Fibroblast of lung (primary cell): ENCODE data around the gene COL27A1. TPM values are rescaled to one million over a fixed set of nuclear protein-coding genes. Genes with fewer than 3 reads are reported as not detected.
A peak's percentile ranks its signal among the peaks of the same experiment; 100 is the strongest.

Source experiments
- DNase-seq, 2 donors: peaks; one replicate each; pipeline versions ENCODE4 v3.0.0 to v3.0.0-alpha.2; 2010; ENCODE audit warnings: low read depth in 2 of 2
- H2AFZ ChIP-seq: 2 replicates; pipeline ENCODE4 v1.5.1; 2012; ENCODE audit warnings: low read length, control low read depth, inconsistent platforms
- H3K27ac ChIP-seq: 2 replicates; pipeline ENCODE4 v1.5.1; 2011; ENCODE audit warnings: low read length, control low read depth; ENCODE audit not compliant: insufficient read depth
- H3K27me3 ChIP-seq: 2 replicates; pipeline ENCODE4 v1.5.1; 2011; ENCODE audit warnings: mild to moderate bottlenecking, low read length; ENCODE audit not compliant: control insufficient read depth, insufficient read depth
- H3K36me3 ChIP-seq: 2 replicates; pipeline ENCODE4 v1.5.1; 2011; ENCODE audit warnings: low read length; ENCODE audit not compliant: control insufficient read depth, insufficient read depth
- H3K4me1 ChIP-seq: 2 replicates; pipeline ENCODE4 v1.5.1; 2011; ENCODE audit warnings: low read length; ENCODE audit not compliant: control insufficient read depth, insufficient read depth; ENCODE audit errors: extremely low read depth
- H3K4me2 ChIP-seq: 2 replicates; pipeline ENCODE4 v1.5.1; 2011; ENCODE audit warnings: low read length, control low read depth; ENCODE audit not compliant: insufficient read depth; ENCODE audit errors: extremely low read depth
- H3K4me3 ChIP-seq, 4 experiments: fragments of 200-600 bp in 1 of 4; sonication (generic) in 1 of 4; replicated peaks in 1 of 4; 2 replicates each; pipeline ENCODE4 v1.5.1; 2011 to 2016; ENCODE audit warnings: low read length in 4 of 4, low read depth in 3 of 4, mild to moderate bottlenecking in 3 of 4, control low read depth in 2 of 4, inconsistent platforms in 1 of 4, mixed read lengths in 1 of 4; ENCODE audit not compliant: insufficient read depth in 1 of 4; ENCODE audit errors: control extremely low read depth in 1 of 4
- H3K79me2 ChIP-seq: 2 replicates; pipeline ENCODE4 v1.5.1; 2012; ENCODE audit warnings: mild to moderate bottlenecking, low read length, inconsistent platforms; ENCODE audit not compliant: control insufficient read depth, insufficient read depth
- H3K9ac ChIP-seq: 2 replicates; pipeline ENCODE4 v1.5.1; 2011; ENCODE audit warnings: mild to moderate bottlenecking, low read length, control low read depth; ENCODE audit not compliant: insufficient read depth
- H3K9me3 ChIP-seq: 2 replicates; pipeline ENCODE4 v1.5.1; 2012; ENCODE audit warnings: low read depth, low read length; ENCODE audit not compliant: control insufficient read depth, insufficient read depth
- H4K20me1 ChIP-seq: 2 replicates; pipeline ENCODE4 v1.5.1; 2011; ENCODE audit warnings: low read length; ENCODE audit not compliant: control insufficient read depth, insufficient read depth; ENCODE audit errors: extremely low read depth
- EZH2 ChIP-seq: IDR thresholded peaks from 2 replicates; pipeline ENCODE4 v1.5.1; 2012; ENCODE audit warnings: low read length, control low read depth, mild to moderate bottlenecking; ENCODE audit errors: missing control alignments
- polyA plus RNA-seq, 2 donors: library from polyadenylated mRNA; depleted of rRNA in 1 of 2; stranded (reverse) in 1 of 2; unstranded in 1 of 2; fragments of >200 nt; gene quantifications; 2 replicates each; pipeline ENCODE4 v1.2.1, GENCODE V29; 2011 to 2012; ENCODE audit warnings: missing spikeins in 1 of 2
- total RNA-seq: library from RNA; depleted of rRNA; stranded (reverse); fragments of >200 nt; gene quantifications from 2 replicates; pipeline ENCODE4 v1.2.1, GENCODE V29; 2014
- TF ChIP-seq, protein P1 (sequence below), 2 donors: IDR thresholded peaks in 1 of 2; conservative IDR thresholded peaks in 1 of 2; 1 replicate in 1 of 2; 2 replicates in 1 of 2; pipeline ENCODE4 v1.5.1; 2011 to 2012; ENCODE audit warnings: low read length in 2 of 2, control low read depth in 1 of 2, inconsistent platforms in 1 of 2, low read depth in 1 of 2, mild to moderate bottlenecking in 1 of 2

The COL27A1 gene
- total and polyA plus RNA-seq, 2 donors (not counting 1 experiment from before 2014, with no cell fraction given), result 2.4 to 5.4 TPM

DNA sequence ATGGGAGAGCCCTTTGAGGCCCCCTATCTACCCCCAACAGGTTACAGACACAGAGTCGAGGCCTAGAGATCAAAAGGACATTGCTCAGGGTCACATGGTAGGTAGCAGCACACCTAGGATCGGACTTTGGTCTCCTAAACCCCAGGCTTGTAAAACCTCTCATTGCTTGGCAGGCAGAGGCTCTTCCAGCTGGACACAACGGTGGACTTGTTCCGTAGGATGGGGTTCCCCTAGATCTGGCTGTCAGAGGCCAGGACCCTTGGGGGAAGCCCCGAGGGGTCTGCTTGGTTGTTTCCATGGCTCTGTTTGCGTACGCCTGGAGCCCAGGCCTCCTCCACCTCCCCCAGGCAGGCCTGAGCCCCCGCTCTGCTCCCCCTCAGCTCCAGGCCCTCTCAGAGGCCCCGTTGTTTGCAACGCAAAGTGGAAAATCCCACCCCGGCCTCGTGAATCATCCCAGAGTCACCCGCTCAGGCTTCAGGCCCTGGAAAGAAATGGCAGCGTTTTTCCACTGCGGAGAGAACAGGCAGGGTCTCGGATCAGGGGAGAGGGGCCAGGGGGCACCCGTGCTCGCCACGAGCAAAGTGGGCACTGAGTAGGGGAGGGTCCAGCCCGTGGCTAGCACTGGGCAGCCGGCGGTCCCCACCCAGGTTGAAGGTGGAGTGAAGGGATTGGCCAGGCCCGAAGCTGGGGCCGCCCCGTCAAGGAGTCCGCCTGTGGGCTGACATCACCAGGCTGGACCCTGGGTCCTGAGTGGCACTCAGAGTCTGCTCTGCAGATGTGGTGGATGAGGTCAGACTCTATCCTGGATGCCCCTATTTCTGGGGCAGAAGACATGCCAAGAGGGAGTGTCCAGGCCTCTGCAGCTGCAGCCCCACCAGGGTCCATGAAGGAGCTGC is 19.8 kb downstream of the COL27A1 start:
- no peaks in the 10 kb centered on the region for H3K79me2 ChIP-seq
- H2AFZ ChIP-seq, result no peak overlapping the region
- H3K9me3 ChIP-seq, result no peaks in the 10 kb centered on the region
- no peak for TF ChIP-seq EZH2
- TF ChIP-seq, protein P1, sequence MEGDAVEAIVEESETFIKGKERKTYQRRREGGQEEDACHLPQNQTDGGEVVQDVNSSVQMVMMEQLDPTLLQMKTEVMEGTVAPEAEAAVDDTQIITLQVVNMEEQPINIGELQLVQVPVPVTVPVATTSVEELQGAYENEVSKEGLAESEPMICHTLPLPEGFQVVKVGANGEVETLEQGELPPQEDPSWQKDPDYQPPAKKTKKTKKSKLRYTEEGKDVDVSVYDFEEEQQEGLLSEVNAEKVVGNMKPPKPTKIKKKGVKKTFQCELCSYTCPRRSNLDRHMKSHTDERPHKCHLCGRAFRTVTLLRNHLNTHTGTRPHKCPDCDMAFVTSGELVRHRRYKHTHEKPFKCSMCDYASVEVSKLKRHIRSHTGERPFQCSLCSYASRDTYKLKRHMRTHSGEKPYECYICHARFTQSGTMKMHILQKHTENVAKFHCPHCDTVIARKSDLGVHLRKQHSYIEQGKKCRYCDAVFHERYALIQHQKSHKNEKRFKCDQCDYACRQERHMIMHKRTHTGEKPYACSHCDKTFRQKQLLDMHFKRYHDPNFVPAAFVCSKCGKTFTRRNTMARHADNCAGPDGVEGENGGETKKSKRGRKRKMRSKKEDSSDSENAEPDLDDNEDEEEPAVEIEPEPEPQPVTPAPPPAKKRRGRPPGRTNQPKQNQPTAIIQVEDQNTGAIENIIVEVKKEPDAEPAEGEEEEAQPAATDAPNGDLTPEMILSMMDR (conservative IDR thresholded peaks at IDR 0.05 in 1 of 2, IDR thresholded peaks at IDR 0.05 in 1 of 2; ENCODE audit: low read depth in 1 of 2, low read length in 2 of 2), result no peak
- H4K20me1 ChIP-seq, result no peaks in the 10 kb centered on the region
- H3K4me2 ChIP-seq, result peak overlapping the region; percentile 20
- peak; percentile 56 to 86 for DNase-seq
- peak overlapping the region; percentile 74 for H3K27ac ChIP-seq
- H3K4me1 ChIP-seq, result peaks cover 44% of the 10 kb centered on the region
- no peaks in the 10 kb centered on the region for H3K27me3 ChIP-seq
- H3K36me3 ChIP-seq, result peaks cover 2% of the 10 kb centered on the region
- H3K9ac ChIP-seq, result peak overlapping the region; percentile 26
- H3K4me3 ChIP-seq, result no peak overlapping the region

DNA sequence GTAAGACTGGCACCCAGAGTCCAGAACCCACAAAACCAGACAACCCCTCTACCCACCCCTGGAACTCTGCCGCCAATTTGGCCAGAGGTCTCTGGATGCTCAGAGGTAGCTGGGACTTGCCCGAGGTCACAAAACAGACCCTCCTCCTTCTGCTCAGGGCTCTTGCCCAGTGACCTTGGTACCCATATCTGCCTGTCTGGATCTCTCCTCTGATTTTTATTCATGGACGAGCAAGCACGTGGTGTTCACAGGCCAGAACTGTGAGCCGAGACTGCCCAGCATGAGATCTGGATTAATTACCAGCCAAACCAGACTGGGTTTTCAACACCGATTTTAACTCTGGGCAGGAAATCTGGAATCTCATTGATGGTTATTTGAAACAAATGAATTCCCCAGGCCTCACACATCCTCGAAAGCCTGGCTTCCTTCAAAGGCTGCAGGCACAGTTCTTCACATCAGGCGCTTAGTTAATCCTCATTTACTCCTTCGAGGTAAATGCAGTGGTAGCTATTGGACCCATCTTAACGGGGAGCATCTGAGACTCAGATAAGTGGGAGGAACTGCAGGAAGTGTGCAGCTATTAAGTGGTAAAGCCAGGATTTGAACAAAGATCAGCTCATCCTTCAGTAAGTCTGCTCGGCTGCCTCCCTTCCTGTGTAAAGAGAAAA is 21.4 kb downstream of the COL27A1 start:
- no peak for TF ChIP-seq EZH2
- TF ChIP-seq, protein P1 (conservative IDR thresholded peaks at IDR 0.05 in 1 of 2, IDR thresholded peaks at IDR 0.05 in 1 of 2; ENCODE audit: low read depth in 1 of 2, low read length in 2 of 2), result no peak
- Histone ChIP-seq H3K4me2 (peak overlapping the region; percentile 2), H2AFZ (no peak overlapping the region), H3K79me2 (no peaks in the 10 kb centered on the region), H3K27ac (no peak overlapping the region), H3K4me3 (no peak overlapping the region), H3K9me3 (no peaks in the 10 kb centered on the region), H3K9ac (no peak overlapping the region), H4K20me1 (no peaks in the 10 kb centered on the region), H3K27me3 (no peaks in the 10 kb centered on the region), H3K36me3 (peaks cover 2% of the 10 kb centered on the region), H3K4me1 (peaks cover 60% of the 10 kb centered on the region)
- DNase-seq, result no peak

DNA sequence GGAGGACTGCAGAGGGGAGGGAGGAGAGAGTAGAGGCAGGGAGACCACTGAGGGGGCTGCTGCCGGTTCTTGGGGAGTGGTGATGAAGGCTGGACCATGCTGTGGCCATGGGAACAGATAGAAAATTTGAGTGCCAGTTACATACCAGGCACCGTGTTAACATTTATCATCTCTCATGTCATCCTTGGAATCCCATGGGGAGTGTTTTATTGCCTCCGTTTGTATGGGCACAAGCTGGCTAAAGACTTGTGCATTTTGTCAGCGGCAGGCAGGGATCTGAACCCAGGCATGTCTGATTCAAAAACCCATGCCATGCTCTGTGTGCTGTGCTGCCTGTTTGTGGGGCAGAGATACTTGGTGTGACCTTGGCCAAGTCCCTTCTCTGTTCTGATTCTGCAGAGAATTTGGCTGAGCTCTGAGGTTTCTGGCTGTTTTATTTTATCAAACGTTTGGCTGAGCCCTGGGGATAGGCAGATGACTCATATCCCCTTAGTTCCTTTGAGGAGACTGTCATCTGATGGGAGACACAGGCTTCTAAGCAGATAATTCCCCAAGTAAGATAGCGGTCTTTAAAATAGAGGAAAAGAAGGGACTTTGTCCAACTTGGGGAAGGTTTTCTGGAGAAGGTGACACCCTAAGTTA is 22.2 kb downstream of the COL27A1 start:
- H3K27ac ChIP-seq, result peak overlapping the region; percentile 38
- peak; percentile 62 to 75 for DNase-seq
- no peaks in the 10 kb centered on the region for H3K27me3 ChIP-seq
- H3K4me3 ChIP-seq, result no peak overlapping the region
- no peak overlapping the region for H3K9ac ChIP-seq
- peak overlapping the region; percentile 68 for H3K4me2 ChIP-seq
- peaks cover 60% of the 10 kb centered on the region for H3K4me1 ChIP-seq
- peaks cover 2% of the 10 kb centered on the region for H3K36me3 ChIP-seq
- TF ChIP-seq, protein P1 (conservative IDR thresholded peaks at IDR 0.05 in 1 of 2, IDR thresholded peaks at IDR 0.05 in 1 of 2; ENCODE audit: low read depth in 1 of 2, low read length in 2 of 2), result no peak
- no peak for TF ChIP-seq EZH2
- H3K79me2 ChIP-seq, result no peaks in the 10 kb centered on the region
- H3K9me3 ChIP-seq, result no peaks in the 10 kb centered on the region
- H2AFZ ChIP-seq, result no peak overlapping the region
- no peaks in the 10 kb centered on the region for H4K20me1 ChIP-seq
